ENCODE data around the gene TADA3.

GRCh38 chr3:9782770-9783169 lies 9.5 kb downstream of the TADA3 start:
- TF ChIP-seq CTCF (IDR thresholded peaks at IDR 0.05 in 8 of 11, conservative IDR thresholded peaks at IDR 0.05 in 3 of 11): peak in 4 of 11 experiments; percentile 8 to 35 (median 18)
- TF ChIP-seq POLR2A (IDR thresholded peaks at IDR 0.05): no peak
